ENCODE results near the gene PDPK1.
"Not testable (repeated sequence)": the region's sequence is repeated elsewhere in the genome, so short reads cannot be mapped to it uniquely, and the experiment has no call there.

GRCh38 chr16:2551420-2551889, 13.6 kb downstream of the PDPK1 start:
- TF ChIP-seq POLR2A (IDR thresholded peaks at IDR 0.05; ENCODE audit: extremely low read depth, insufficient read length); CTCF (IDR thresholded peaks at IDR 0.05; ENCODE audit: low read depth, low read length); MAX (IDR thresholded peaks at IDR 0.05; ENCODE audit: low read depth, low read length): not testable (repeated sequence)

Measured in NB4 (cell line).